Measurements from ENCODE around the gene GPR25.

GRCh38 chr1:200901796-200902444 lies 29.1 kb downstream of the GPR25 start:
- TF ChIP-seq ZNF274 (IDR thresholded peaks at IDR 0.05; ENCODE audit: low read depth, low read length) (no peak), SUZ12 (IDR thresholded peaks at IDR 0.05; ENCODE audit: extremely low read depth, insufficient read depth, insufficient read length) (no peak), YY1 (IDR thresholded peaks at IDR 0.05; ENCODE audit: insufficient read depth, insufficient read length) (no peak)

Measured in NT2/D1 (cell line).